HG03342 (cell line): ENCODE data around the gene STAG2.

ENCODE experiments used
- ATAC-seq: cut with Tn5 transposase; IDR thresholded peaks from one replicate; pipeline ENCODE4 v1.9.1; 2021; ENCODE audit warnings: mild to moderate bottlenecking, moderate library complexity; ENCODE audit not compliant: unreplicated experiment

Gene STAG2

DNA sequence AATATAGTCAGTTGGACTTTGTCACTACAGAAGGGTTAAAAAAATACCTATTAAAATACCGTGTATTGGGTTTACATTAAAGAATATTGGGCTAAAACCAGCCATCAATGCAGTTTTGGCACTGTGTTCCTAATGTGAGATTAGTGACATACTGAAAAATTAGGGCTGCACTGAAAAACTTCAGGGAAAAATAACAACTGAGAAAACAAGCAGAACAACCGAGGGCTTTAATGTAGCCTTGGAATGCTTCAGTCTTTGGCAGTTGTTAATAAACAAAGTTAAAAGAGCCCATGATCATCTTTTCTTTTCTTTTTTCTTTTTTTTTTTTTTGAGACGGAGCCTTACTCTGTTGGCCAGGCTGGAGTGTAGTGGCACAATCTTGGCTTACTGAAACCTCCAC lies 12.4 kb downstream of the STAG2 start:
- ATAC-seq: no peak

DNA sequence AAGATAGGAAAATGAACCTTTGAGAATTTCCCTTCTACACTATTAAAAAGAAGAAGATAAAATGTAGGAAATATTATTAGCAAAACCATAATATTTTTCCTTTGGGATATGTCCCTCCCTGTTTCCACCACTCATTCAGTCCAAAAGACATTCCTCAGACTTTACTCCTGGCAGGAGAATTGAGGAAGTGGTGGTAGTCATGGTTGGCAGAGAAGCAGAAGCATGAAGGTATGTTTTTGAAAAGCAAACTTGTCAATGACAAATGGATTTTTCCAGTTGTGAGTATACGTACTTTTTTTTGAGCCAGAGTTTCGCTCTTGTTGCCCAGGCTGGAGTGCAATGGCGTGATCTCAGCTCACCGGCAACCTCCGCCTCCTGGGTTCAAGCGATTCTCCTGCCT lies 13.7 kb downstream of the STAG2 start:
- no peak for ATAC-seq

DNA sequence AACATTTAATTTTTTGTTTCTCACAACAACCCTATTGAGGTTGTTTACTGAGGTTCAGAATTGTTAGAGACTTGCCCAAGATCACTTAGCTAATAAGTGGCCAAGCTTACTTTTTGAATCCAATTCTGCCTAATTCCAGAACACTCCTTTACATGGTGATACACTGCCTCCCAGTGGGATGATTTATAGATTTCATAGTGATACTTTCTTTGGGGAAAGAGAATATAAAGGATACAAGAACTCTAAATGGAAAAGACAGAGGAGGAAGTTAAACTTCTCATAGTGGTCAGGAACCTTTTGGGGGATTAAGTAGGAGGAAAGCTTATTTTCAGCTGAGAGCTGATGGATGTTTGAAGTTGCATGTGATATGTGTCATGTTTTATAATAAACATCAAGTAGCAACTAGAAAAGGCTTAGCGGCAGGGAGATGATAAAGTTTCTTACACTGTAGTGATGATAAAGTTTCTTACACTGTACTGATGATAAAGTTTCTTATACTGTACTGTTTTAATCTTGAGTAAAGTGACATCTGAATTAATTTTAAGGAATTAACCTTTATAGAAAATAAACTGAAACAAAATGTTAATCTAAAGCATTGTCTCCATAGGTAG lies 15.3 kb downstream of the STAG2 start:
- ATAC-seq: no peak

DNA sequence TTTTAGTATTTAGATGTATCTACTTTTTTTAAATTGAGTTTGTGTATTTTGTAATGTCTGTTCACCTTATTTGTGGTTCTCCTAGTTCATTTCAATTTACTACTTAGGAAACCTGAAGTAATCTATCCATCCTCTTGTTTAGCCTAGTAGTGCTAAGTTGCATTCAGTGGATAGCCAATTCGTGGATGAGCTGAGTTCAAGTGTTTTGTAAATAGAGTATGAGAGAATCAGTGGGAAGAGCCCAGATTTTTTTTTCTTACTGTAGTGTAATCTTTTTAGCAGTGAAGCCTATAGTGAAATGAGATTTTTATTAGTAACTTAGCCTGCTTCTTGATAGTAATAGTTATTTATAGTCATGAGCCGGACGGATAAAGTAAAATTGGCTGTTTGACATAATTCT lies 21.7 kb downstream of the STAG2 start:
- ATAC-seq: no peak

DNA sequence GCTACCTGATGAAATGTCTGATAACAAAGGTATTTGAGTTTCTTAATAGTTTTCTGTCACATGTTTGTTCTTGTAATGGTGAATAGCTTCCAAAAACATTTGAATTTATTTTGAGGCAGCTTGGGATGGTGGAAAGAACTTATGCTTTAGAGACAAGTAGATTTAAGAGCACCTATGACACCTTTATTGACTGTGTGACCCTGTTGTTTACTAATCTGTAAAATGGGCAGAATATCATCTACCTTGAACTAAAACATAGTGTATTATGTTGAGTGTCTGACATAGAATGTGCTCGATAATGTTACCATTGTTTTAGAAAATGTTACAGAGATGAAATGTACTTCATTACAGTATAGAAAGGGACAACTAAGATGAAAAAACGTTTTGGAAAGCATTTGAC lies 24.9 kb downstream of the STAG2 start:
- no peak for ATAC-seq

GRCh38 chrX:123988423-123989111 lies 27.1 kb downstream of the STAG2 start:
- ATAC-seq: no peak

GRCh38 chrX:123989235-123989634 lies 27.7 kb downstream of the STAG2 start:
- ATAC-seq: no peak

DNA sequence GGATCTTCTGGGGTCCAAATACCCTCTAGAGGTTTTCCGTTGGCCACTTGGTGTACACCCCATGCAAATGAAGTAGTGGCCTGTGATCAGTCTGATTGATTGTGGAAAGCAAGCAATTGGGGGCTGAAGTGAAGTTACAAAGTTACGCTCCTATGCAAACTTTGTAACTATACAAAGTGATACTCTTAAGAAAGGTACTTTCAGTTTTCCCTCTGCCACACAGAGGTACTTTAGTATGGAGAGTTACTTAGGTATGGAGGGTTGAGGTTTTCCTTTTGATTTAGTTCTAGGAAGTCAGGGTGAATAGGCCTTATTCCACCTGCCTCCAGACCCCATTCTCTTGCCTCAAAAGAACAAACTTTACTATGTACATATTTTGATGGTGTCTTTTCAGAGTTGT lies 28.7 kb downstream of the STAG2 start:
- no peak for ATAC-seq

DNA sequence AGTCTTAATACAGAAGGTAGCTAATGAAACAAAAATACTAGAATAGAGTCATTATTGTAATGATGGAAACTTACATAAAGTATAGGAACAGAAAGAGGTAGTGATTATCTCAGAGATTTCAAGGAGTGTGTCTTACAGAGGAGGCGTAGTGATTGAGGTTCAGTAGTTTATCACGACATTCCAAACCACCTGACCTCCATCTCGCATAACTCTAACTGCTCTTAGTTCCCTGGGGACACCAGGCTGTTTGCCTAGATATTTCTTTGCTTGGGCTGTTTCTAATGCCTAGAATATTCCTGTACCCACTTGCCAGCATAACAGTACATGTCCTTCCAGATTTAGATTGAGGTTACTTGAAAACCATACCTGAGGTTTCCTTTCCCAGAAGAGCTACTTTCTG lies 29.1 kb downstream of the STAG2 start:
- no peak for ATAC-seq

DNA sequence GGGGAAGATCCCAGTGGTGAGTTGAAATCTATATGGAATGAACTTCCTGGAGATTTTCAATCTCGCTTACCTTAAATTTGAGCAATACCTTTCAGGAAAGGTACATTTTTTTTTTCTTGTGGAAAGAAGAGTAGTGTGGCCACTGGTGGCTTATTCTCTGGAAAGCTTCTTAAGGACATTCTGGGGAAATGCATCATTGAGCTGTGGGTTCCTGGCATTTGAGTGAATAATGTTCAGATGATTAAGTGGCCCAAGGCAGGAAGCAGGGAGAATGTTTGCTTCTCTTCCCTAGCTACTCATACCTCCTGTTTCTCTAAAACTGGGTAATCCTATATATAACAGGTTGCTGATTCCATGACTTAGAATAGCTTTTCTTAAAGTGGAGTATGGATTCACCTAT lies 31.8 kb downstream of the STAG2 start:
- no peak for ATAC-seq

GRCh38 chrX:123993904-123994635 lies 32.6 kb downstream of the STAG2 start:
- ATAC-seq: no peak

GRCh38 chrX:123994730-123995129 lies 33.2 kb downstream of the STAG2 start:
- no peak for ATAC-seq

GRCh38 chrX:124001581-124001980 lies 40.1 kb downstream of the STAG2 start:
- ATAC-seq: no peak

- no peak for ATAC-seq
Observed at GRCh38 chrX:124005228-124005627, 43.7 kb downstream of the STAG2 start.

- ATAC-seq: peak; percentile 70
Observed at GRCh38 chrX:124010157-124010556, 48.7 kb downstream of the STAG2 start.

DNA sequence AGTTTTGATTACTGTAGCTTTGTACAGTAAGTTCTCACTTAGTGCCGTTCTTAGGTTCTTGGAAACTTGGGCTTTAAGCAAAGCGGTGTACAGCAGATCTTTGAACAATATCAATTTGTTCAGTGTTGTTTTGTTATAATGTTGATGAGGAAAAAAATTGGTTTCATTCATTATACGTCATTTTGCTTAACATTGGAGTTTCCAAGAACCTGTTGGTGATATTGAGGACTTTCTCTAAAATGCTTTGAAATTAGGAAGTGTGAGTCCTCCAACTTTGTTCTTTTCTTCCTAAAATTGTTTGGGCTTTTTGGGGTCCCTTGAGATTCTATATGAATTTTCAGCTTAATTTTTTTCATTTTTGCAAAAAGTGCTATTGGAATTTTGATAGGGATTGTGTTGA lies 49.1 kb downstream of the STAG2 start:
- no peak for ATAC-seq

DNA sequence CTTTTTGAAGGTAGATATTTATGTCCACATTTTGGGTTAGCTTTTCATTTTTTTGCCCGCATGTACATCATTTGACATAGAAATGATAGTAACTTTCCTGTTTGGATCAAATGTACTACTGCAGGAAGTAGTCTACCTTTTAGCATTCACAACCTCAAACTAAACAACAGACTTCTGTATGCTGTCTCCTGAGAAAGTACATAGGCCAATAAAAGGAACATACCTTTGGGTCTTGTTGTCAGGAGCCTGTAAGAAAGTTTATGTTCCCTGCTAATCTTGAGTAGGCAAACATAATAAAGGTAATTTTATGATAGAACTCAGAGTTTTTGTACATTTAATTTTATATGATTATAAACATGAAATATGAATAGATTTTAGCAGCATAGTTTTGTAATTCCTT lies 54.2 kb downstream of the STAG2 start:
- ATAC-seq: no peak

- no peak for ATAC-seq
Observed at GRCh38 chrX:124016825-124017224, 55.3 kb downstream of the STAG2 start.

DNA sequence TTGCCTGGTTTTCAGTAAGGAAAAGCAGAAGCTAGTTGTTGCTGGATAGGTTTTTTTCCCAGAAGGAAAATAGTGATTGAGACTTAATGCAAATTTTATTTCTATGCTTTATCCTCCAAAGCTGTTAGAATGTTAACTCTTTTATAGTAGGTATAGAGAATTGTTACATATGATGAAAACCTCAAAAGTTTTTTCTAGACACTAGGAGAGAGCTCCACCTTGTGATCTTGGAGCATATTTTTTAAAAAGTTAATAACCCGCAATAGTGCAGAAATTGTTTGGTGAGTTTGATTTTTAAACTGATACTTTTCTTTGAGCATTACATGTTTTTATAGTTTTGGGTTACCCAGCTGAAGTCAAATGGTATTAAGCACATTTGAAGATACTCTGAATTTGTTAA lies 56.5 kb downstream of the STAG2 start:
- ATAC-seq: no peak

GRCh38 chrX:124023838-124024238 lies 62.3 kb downstream of the STAG2 start:
- ATAC-seq: no peak

GRCh38 chrX:124026529-124026928 lies 65.0 kb downstream of the STAG2 start:
- no peak for ATAC-seq

DNA sequence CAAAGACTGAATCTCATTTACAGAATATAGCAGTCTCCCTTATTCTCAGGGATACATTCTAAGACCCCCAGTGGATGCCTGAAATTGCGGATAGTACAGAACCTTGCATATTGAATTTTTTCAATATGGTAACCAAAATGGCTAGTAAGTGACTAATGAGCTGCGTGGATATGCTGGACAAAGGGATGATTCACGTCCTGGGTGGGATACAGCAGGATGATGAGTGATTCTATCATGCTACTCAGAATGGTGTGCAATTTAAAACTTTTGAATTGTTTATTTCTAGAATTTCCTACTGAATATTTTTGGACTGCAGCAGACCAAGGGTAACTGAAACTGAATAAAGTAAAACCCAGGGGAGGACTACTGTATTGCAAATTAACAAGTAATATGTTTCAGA lies 66.7 kb downstream of the STAG2 start:
- no peak for ATAC-seq
